K562 (cell line): ENCODE measurements around the gene CCDC32. TPM values are rescaled to one million over a fixed set of nuclear protein-coding genes. Genes with fewer than 3 reads are reported as not detected.

ENCODE experiments used
- GATA2 ChIP-seq: sonication (generic); formaldehyde crosslinking; IDR thresholded peaks from 2 replicates; pipeline ENCODE4 v1.4.0; 2020; ENCODE audit warnings: mild to moderate bottlenecking, missing genetic modification reagents
- KDM2B ChIP-seq: fragments of 250-450 bp; sonication (Bioruptor Pico); IDR thresholded peaks from 2 replicates; pipeline ENCODE4 v1.8.0; 2021; ENCODE audit warnings: mild to moderate bottlenecking, moderate library complexity
- KHSRP ChIP-seq: fragments of 450-650 bp; IDR thresholded peaks from 2 replicates; pipeline ENCODE4 v1.6.1; 2017
- NFIC ChIP-seq: fragments of 450-650 bp; IDR thresholded peaks from 2 replicates; pipeline ENCODE4 v1.6.1; 2017; ENCODE audit warnings: mild to moderate bottlenecking, inconsistent platforms
- ZNF41 ChIP-seq: fragments of 250-450 bp; sonication (Bioruptor Pico); conservative IDR thresholded peaks from 2 replicates; pipeline ENCODE4 v1.4.0; 2020; ENCODE audit warnings: mild to moderate bottlenecking
- ZNF436 ChIP-seq: fragments of 250-450, 450-650 bp; sonication (Bioruptor Pico); formaldehyde crosslinking; IDR thresholded peaks from 2 replicates; pipeline ENCODE4 v1.7.0; 2020; ENCODE audit warnings: mild to moderate bottlenecking
- ZNF561 ChIP-seq: fragments of 450-650 bp; formaldehyde crosslinking; conservative IDR thresholded peaks from 2 replicates; pipeline ENCODE4 v1.4.0; 2020; ENCODE audit warnings: mild to moderate bottlenecking, moderate library complexity
- polyA plus RNA-seq, 8 experiments: library from polyadenylated mRNA; depleted of rRNA in 4 of 8; stranded (reverse) in 5 of 8; unstranded in 3 of 8; fragments of >200 nt; fragmentation: Nextera tagmentation in 2 of 8; fragmentation: Illumina TruSeq in 1 of 8; extraction: Ambion mirVana in 2 of 8; extraction: Trizol in 1 of 8; gene quantifications; 2 replicates each; pipeline versions ENCODE4 v1.2.1 to v1.2.3, GENCODE V29; 2011 to 2014; ENCODE audit warnings: inconsistent platforms in 1 of 8, missing spikeins in 1 of 8
- total RNA-seq, 7 experiments: library from RNA; depleted of rRNA in 6 of 7; stranded (reverse); fragments of >200 nt in 6 of 7; fragmentation: Illumina TruSeq in 2 of 7; extraction: Trizol in 2 of 7; gene quantifications; 2 replicates each; pipeline versions ENCODE4 v1.2.1 to v1.2.3, GENCODE V29; 2011 to 2021; ENCODE audit warnings: low replicate concordance in 1 of 7
- TF ChIP-seq, protein P1 (sequence below), 2 experiments: fragments of 150-350 bp in 1 of 2; IDR thresholded peaks; 2 replicates each; pipeline ENCODE4 v1.6.1; 2012 to 2016; ENCODE audit warnings: low read depth in 2 of 2, low read length in 2 of 2, mild to moderate bottlenecking in 1 of 2, moderate library complexity in 1 of 2
- TF ChIP-seq, protein P2 (sequence below): fragments of 450-650 bp; IDR thresholded peaks from 2 replicates; pipeline ENCODE4 v1.6.1; 2016
- TF ChIP-seq, protein P3 (sequence below): fragments of 200-400 bp; formaldehyde crosslinking; IDR thresholded peaks from 2 replicates; pipeline ENCODE4 v1.6.1; 2017; ENCODE audit warnings: mild to moderate bottlenecking, low read depth, low read length, moderate library complexity
- TF ChIP-seq, protein P4 (sequence below): fragments of 450-650 bp; formaldehyde crosslinking; IDR thresholded peaks from 2 replicates; pipeline ENCODE4 v1.4.0; 2022; ENCODE audit warnings: missing genetic modification characterization
- TF ChIP-seq, protein P5 (sequence below): sonication (generic); formaldehyde crosslinking; IDR thresholded peaks from 2 replicates; pipeline ENCODE4 v1.8.1; 2023; ENCODE audit warnings: mild to moderate bottlenecking, missing genetic modification reagents
- TF ChIP-seq, protein P6 (sequence below): sonication (generic); formaldehyde crosslinking; IDR thresholded peaks from 2 replicates; pipeline ENCODE4 v1.8.0; 2023; ENCODE audit warnings: mild to moderate bottlenecking, missing genetic modification reagents

The CCDC32 gene
- total and polyA plus RNA-seq, 9 of the 15 experiments (the other 6 are each of a cell fraction or from before 2014, with no cell fraction given) = 22.2 to 94.8 (median 37.1) TPM

DNA sequence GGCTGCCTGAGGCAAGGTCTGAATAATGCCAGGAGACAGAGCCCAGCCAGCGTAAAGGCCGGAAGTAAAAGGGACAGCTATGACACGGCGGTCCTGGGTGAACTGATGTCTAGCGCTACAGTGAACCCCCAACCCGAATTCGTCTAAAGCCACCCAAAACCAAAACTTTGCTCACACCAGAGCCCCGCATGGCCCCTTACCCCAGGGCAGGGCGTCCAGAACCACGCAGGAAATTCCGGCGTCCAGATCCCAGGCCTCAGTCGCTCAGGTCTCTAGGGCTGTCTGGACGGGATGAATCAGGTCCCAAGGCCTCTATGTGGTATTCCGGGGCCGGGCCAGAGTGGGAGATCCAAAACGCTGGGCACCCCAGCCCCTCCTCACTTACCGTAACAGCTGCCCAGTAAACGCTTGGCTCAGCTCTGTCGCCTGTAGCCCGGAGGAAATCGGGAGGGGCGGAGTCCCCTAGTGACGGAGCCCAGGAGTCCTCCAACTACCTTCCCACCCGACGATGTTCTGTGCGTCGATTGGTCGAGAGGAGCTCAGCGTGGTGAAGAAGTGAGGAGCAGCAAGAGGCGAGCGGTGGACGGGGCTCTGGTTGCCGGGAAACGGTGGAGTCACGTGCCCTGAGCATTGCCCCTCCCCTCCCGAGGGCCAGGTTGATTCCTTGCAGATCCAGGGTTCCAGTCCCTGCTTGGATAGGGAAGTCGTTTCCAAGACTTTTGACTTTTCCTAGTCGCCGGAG is at the start of gene CCDC32 (continued):
- TF ChIP-seq, protein P1, sequence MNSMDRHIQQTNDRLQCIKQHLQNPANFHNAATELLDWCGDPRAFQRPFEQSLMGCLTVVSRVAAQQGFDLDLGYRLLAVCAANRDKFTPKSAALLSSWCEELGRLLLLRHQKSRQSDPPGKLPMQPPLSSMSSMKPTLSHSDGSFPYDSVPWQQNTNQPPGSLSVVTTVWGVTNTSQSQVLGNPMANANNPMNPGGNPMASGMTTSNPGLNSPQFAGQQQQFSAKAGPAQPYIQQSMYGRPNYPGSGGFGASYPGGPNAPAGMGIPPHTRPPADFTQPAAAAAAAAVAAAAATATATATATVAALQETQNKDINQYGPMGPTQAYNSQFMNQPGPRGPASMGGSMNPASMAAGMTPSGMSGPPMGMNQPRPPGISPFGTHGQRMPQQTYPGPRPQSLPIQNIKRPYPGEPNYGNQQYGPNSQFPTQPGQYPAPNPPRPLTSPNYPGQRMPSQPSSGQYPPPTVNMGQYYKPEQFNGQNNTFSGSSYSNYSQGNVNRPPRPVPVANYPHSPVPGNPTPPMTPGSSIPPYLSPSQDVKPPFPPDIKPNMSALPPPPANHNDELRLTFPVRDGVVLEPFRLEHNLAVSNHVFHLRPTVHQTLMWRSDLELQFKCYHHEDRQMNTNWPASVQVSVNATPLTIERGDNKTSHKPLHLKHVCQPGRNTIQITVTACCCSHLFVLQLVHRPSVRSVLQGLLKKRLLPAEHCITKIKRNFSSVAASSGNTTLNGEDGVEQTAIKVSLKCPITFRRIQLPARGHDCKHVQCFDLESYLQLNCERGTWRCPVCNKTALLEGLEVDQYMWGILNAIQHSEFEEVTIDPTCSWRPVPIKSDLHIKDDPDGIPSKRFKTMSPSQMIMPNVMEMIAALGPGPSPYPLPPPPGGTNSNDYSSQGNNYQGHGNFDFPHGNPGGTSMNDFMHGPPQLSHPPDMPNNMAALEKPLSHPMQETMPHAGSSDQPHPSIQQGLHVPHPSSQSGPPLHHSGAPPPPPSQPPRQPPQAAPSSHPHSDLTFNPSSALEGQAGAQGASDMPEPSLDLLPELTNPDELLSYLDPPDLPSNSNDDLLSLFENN (IDR thresholded peaks at IDR 0.05; ENCODE audit: low read depth in 2 of 2, low read length in 2 of 2) = no peak
- TF ChIP-seq ZNF436 (CRISPR knock-in tag) (no peak), KHSRP (no peak), ZNF561 (CRISPR knock-in tag) (no peak), KDM2B (peak; percentile 5; the same call in 1 of the 2 replicates), GATA2 (no peak), ZNF41 (no peak), NFIC (no peak)
- TF ChIP-seq, protein P2, sequence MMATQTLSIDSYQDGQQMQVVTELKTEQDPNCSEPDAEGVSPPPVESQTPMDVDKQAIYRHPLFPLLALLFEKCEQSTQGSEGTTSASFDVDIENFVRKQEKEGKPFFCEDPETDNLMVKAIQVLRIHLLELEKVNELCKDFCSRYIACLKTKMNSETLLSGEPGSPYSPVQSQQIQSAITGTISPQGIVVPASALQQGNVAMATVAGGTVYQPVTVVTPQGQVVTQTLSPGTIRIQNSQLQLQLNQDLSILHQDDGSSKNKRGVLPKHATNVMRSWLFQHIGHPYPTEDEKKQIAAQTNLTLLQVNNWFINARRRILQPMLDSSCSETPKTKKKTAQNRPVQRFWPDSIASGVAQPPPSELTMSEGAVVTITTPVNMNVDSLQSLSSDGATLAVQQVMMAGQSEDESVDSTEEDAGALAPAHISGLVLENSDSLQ = peak; percentile 73
- TF ChIP-seq, protein P3, sequence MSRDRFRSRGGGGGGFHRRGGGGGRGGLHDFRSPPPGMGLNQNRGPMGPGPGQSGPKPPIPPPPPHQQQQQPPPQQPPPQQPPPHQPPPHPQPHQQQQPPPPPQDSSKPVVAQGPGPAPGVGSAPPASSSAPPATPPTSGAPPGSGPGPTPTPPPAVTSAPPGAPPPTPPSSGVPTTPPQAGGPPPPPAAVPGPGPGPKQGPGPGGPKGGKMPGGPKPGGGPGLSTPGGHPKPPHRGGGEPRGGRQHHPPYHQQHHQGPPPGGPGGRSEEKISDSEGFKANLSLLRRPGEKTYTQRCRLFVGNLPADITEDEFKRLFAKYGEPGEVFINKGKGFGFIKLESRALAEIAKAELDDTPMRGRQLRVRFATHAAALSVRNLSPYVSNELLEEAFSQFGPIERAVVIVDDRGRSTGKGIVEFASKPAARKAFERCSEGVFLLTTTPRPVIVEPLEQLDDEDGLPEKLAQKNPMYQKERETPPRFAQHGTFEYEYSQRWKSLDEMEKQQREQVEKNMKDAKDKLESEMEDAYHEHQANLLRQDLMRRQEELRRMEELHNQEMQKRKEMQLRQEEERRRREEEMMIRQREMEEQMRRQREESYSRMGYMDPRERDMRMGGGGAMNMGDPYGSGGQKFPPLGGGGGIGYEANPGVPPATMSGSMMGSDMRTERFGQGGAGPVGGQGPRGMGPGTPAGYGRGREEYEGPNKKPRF = no peak
- TF ChIP-seq, protein P4, sequence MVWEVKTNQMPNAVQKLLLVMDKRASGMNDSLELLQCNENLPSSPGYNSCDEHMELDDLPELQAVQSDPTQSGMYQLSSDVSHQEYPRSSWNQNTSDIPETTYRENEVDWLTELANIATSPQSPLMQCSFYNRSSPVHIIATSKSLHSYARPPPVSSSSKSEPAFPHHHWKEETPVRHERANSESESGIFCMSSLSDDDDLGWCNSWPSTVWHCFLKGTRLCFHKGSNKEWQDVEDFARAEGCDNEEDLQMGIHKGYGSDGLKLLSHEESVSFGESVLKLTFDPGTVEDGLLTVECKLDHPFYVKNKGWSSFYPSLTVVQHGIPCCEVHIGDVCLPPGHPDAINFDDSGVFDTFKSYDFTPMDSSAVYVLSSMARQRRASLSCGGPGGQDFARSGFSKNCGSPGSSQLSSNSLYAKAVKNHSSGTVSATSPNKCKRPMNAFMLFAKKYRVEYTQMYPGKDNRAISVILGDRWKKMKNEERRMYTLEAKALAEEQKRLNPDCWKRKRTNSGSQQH (CRISPR knock-in tag) = no peak
- TF ChIP-seq, protein P5, sequence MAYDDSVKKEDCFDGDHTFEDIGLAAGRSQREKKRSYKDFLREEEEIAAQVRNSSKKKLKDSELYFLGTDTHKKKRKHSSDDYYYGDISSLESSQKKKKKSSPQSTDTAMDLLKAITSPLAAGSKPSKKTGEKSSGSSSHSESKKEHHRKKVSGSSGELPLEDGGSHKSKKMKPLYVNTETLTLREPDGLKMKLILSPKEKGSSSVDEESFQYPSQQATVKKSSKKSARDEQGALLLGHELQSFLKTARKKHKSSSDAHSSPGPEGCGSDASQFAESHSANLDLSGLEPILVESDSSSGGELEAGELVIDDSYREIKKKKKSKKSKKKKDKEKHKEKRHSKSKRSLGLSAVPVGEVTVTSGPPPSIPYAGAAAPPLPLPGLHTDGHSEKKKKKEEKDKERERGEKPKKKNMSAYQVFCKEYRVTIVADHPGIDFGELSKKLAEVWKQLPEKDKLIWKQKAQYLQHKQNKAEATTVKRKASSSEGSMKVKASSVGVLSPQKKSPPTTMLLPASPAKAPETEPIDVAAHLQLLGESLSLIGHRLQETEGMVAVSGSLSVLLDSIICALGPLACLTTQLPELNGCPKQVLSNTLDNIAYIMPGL (CRISPR knock-in tag) = no peak
- TF ChIP-seq, protein P6, sequence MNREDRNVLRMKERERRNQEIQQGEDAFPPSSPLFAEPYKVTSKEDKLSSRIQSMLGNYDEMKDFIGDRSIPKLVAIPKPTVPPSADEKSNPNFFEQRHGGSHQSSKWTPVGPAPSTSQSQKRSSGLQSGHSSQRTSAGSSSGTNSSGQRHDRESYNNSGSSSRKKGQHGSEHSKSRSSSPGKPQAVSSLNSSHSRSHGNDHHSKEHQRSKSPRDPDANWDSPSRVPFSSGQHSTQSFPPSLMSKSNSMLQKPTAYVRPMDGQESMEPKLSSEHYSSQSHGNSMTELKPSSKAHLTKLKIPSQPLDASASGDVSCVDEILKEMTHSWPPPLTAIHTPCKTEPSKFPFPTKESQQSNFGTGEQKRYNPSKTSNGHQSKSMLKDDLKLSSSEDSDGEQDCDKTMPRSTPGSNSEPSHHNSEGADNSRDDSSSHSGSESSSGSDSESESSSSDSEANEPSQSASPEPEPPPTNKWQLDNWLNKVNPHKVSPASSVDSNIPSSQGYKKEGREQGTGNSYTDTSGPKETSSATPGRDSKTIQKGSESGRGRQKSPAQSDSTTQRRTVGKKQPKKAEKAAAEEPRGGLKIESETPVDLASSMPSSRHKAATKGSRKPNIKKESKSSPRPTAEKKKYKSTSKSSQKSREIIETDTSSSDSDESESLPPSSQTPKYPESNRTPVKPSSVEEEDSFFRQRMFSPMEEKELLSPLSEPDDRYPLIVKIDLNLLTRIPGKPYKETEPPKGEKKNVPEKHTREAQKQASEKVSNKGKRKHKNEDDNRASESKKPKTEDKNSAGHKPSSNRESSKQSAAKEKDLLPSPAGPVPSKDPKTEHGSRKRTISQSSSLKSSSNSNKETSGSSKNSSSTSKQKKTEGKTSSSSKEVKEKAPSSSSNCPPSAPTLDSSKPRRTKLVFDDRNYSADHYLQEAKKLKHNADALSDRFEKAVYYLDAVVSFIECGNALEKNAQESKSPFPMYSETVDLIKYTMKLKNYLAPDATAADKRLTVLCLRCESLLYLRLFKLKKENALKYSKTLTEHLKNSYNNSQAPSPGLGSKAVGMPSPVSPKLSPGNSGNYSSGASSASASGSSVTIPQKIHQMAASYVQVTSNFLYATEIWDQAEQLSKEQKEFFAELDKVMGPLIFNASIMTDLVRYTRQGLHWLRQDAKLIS (CRISPR knock-in tag) = no peak
